H9 (cell line): ENCODE measurements around the gene TAF15. TPM values are rescaled to one million over a fixed set of nuclear protein-coding genes. Genes with fewer than 3 reads are reported as not detected.

ENCODE experiments used
- DNase-seq: peaks from one replicate; pipeline ENCODE4 v3.0.0-alpha.2; 2017
- H2AFZ ChIP-seq: one replicate; pipeline ENCODE4 v1.6.1; 2013; ENCODE audit warnings: mild to moderate bottlenecking, low read length, control low read depth, moderate library complexity
- H2AK5ac ChIP-seq: 2 replicates; pipeline ENCODE4 v1.6.1; 2013; ENCODE audit warnings: low read length, control low read depth, mixed read lengths; ENCODE audit not compliant: insufficient read length
- H2BK120ac ChIP-seq: one replicate; pipeline ENCODE4 v1.6.1; 2013; ENCODE audit warnings: low read depth, mild to moderate bottlenecking, low read length, control low read depth, inconsistent platforms; ENCODE audit not compliant: poor library complexity, severe bottlenecking
- H2BK12ac ChIP-seq: 2 replicates; pipeline ENCODE4 v1.6.1; 2013; ENCODE audit warnings: low read length, control low read depth, mixed read lengths, low read depth; ENCODE audit not compliant: insufficient read length
- H2BK15ac ChIP-seq: 2 replicates; pipeline ENCODE4 v1.6.1; 2013; ENCODE audit warnings: low read depth, low read length, control low read depth
- H2BK20ac ChIP-seq: one replicate; pipeline ENCODE4 v1.6.1; 2013; ENCODE audit warnings: low read depth, mild to moderate bottlenecking, low read length, control low read depth, inconsistent platforms; ENCODE audit not compliant: poor library complexity, severe bottlenecking
- H2BK5ac ChIP-seq: 2 replicates; pipeline ENCODE4 v1.6.1; 2013; ENCODE audit warnings: low read length, control low read depth, mixed read lengths; ENCODE audit not compliant: insufficient read length
- H3K14ac ChIP-seq: 2 replicates; pipeline ENCODE4 v1.6.1; 2013; ENCODE audit warnings: low read length, control low read depth; ENCODE audit not compliant: insufficient read depth
- H3K18ac ChIP-seq: 2 replicates; pipeline ENCODE4 v1.6.1; 2013; ENCODE audit warnings: low read depth, mild to moderate bottlenecking, mixed read lengths, low read length, control low read depth; ENCODE audit not compliant: insufficient read length
- H3K23ac ChIP-seq: 2 replicates; pipeline ENCODE4 v1.6.1; 2013; ENCODE audit warnings: low read length, control low read depth, mixed read lengths, low read depth; ENCODE audit not compliant: insufficient read length
- H3K23me2 ChIP-seq: 2 replicates; pipeline ENCODE4 v1.6.1; 2013; ENCODE audit warnings: low read depth, mild to moderate bottlenecking, mixed read lengths, low read length, control low read depth; ENCODE audit not compliant: insufficient read length, poor library complexity, severe bottlenecking
- H3K27ac ChIP-seq: 2 replicates; pipeline ENCODE4 v1.5.1; 2013; ENCODE audit warnings: low read length, control low read depth, mixed read lengths, low read depth; ENCODE audit not compliant: insufficient read length
- H3K27me3 ChIP-seq: 2 replicates; pipeline ENCODE4 v1.6.1; 2013; ENCODE audit warnings: low read length, control low read depth, inconsistent platforms; ENCODE audit not compliant: insufficient read depth
- H3K4ac ChIP-seq: 2 replicates; pipeline ENCODE4 v1.6.1; 2013; ENCODE audit warnings: low read depth, mild to moderate bottlenecking, control low read depth, inconsistent platforms, low read length, moderate library complexity
- H3K4me1 ChIP-seq: 2 replicates; pipeline ENCODE4 v1.6.1; 2013; ENCODE audit warnings: low read length, control low read depth, inconsistent platforms; ENCODE audit not compliant: insufficient read depth
- H3K4me2 ChIP-seq: 2 replicates; pipeline ENCODE4 v1.6.1; 2013; ENCODE audit warnings: low read length, control low read depth, mixed read lengths; ENCODE audit not compliant: insufficient read length, insufficient read depth
- H3K56ac ChIP-seq: 2 replicates; pipeline ENCODE4 v1.6.1; 2013; ENCODE audit warnings: low read depth, mild to moderate bottlenecking, mixed read lengths, low read length, control low read depth; ENCODE audit not compliant: insufficient read length
- H3K79me1 ChIP-seq: 2 replicates; pipeline ENCODE4 v1.6.1; 2013; ENCODE audit warnings: low read depth, mild to moderate bottlenecking, moderate library complexity, low read length, control low read depth, inconsistent platforms; ENCODE audit not compliant: insufficient read depth, poor library complexity, severe bottlenecking
- H3K79me2 ChIP-seq: 2 replicates; pipeline ENCODE4 v1.6.1; 2013; ENCODE audit warnings: low read length, control low read depth, inconsistent platforms; ENCODE audit not compliant: insufficient read depth
- H3K9ac ChIP-seq: 2 replicates; pipeline ENCODE4 v1.6.1; 2013; ENCODE audit warnings: low read length, control low read depth, mixed read lengths; ENCODE audit not compliant: insufficient read length; ENCODE audit errors: extremely low read depth
- H3K9me3 ChIP-seq: one replicate; pipeline ENCODE4 v1.6.1; 2013; ENCODE audit warnings: low read depth, low read length, inconsistent platforms; ENCODE audit not compliant: control insufficient read depth
- H3T11ph ChIP-seq: one replicate; pipeline ENCODE4 v1.6.1; 2013; ENCODE audit warnings: mild to moderate bottlenecking, low read length, control low read depth, inconsistent platforms
- H4K20me1 ChIP-seq: one replicate; pipeline ENCODE4 v1.6.1; 2013; ENCODE audit not compliant: control insufficient read depth, insufficient read length, insufficient read depth
- H4K5ac ChIP-seq: 2 replicates; pipeline ENCODE4 v1.6.1; 2013; ENCODE audit warnings: low read depth, mild to moderate bottlenecking, mixed read lengths, low read length, control low read depth; ENCODE audit not compliant: insufficient read length
- H4K8ac ChIP-seq: replicated peaks from 2 replicates; pipeline ENCODE4 v1.6.1; 2013; ENCODE audit warnings: low read length, control low read depth, mixed read lengths, low read depth; ENCODE audit not compliant: insufficient read length
- H4K91ac ChIP-seq: 2 replicates; pipeline ENCODE4 v1.6.1; 2013; ENCODE audit warnings: low read depth, mild to moderate bottlenecking, moderate library complexity, mixed read lengths, low read length, control low read depth; ENCODE audit not compliant: insufficient read length
- H3K27ac Mint-ChIP-seq, 3 experiments: 2 replicates in 2 of 3; 3 replicates in 1 of 3; pipeline ENCODE4 v1.8.0; 2020 to 2021; ENCODE audit warnings: mixed read lengths in 3 of 3, mild to moderate bottlenecking in 1 of 3, moderate library complexity in 1 of 3
- H3K27me3 Mint-ChIP-seq: 2 replicates; pipeline ENCODE4 v1.8.0; 2021; ENCODE audit warnings: low read depth, mild to moderate bottlenecking, moderate library complexity, mixed read lengths
- H3K36me3 Mint-ChIP-seq, 3 experiments: 2 replicates in 2 of 3; 3 replicates in 1 of 3; pipeline ENCODE4 v1.8.0; 2020 to 2021; ENCODE audit warnings: low read depth in 3 of 3, mixed read lengths in 3 of 3; ENCODE audit not compliant: insufficient read depth in 1 of 3
- H3K4me1 Mint-ChIP-seq, 2 experiments: 2 replicates each; pipeline ENCODE4 v1.8.0; 2020; ENCODE audit warnings: mixed read lengths in 2 of 2
- H3K4me3 Mint-ChIP-seq, 2 experiments: 2 replicates in 1 of 2; 3 replicates in 1 of 2; pipeline ENCODE4 v1.8.0; 2020 to 2021; ENCODE audit warnings: mild to moderate bottlenecking in 2 of 2, mixed read lengths in 2 of 2, moderate library complexity in 1 of 2
- H3K9me3 Mint-ChIP-seq, 2 experiments: 2 replicates in 1 of 2; 3 replicates in 1 of 2; pipeline ENCODE4 v1.8.0; 2020; ENCODE audit warnings: mild to moderate bottlenecking in 2 of 2, mixed read lengths in 2 of 2, moderate library complexity in 1 of 2
- WGBS: extraction: QIAGEN DNeasy Blood & Tissue Kit; methylation state at CpG from one replicate; pipeline ENCODE4 v1.1.7; 2013; ENCODE audit warnings: missing lambda C conversion rate, low lambda C conversion rate, mixed read lengths; ENCODE audit not compliant: insufficient read length; ENCODE audit errors: extremely low coverage; 5-methylcytosine and 5-hydroxymethylcytosine counted together
- total RNA-seq: library from RNA; stranded (reverse); gene quantifications from 2 replicates; pipeline ENCODE4 v1.2.1, GENCODE V29; 2021
- TF ChIP-seq, protein P1 (sequence below): fragments of 200-600 bp; sonication (generic); conservative IDR thresholded peaks from 3 replicates; pipeline ENCODE4 v1.8.0; 2021; ENCODE audit warnings: antibody characterized with exemption, mild to moderate bottlenecking

Gene TAF15
- total RNA-seq, 1 experiment from 2014 or later: 304 TPM

DNA sequence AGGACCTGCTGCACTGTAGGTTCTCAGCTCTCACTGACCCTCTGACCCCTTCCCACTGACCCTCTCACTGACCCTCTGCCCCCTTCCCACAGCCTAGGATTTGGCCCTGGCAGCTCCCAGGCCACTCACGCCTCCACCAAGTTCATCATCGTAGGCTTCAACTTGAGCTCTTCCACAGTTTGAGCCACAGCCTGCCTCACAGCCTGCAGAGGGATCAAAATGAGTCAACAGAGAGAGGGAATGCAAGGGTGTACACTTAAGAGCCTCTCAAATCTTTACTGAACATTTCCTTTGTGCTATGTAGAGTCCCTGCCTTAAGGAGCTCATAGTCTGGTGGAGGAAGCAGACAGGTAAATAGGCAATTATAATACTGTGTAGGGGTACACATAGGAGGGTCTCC, 47.3 kb downstream of the TAF15 start:
- no peak overlapping the region for H3K23ac ChIP-seq
- TF ChIP-seq, protein P1, sequence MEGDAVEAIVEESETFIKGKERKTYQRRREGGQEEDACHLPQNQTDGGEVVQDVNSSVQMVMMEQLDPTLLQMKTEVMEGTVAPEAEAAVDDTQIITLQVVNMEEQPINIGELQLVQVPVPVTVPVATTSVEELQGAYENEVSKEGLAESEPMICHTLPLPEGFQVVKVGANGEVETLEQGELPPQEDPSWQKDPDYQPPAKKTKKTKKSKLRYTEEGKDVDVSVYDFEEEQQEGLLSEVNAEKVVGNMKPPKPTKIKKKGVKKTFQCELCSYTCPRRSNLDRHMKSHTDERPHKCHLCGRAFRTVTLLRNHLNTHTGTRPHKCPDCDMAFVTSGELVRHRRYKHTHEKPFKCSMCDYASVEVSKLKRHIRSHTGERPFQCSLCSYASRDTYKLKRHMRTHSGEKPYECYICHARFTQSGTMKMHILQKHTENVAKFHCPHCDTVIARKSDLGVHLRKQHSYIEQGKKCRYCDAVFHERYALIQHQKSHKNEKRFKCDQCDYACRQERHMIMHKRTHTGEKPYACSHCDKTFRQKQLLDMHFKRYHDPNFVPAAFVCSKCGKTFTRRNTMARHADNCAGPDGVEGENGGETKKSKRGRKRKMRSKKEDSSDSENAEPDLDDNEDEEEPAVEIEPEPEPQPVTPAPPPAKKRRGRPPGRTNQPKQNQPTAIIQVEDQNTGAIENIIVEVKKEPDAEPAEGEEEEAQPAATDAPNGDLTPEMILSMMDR: no peak
- H3K9me3 ChIP-seq: no peaks in the 10 kb centered on the region
- no peak overlapping the region for H3K27ac ChIP-seq
- H2BK12ac ChIP-seq: no peak overlapping the region
- no peak overlapping the region for H2AK5ac ChIP-seq
- H3K18ac ChIP-seq: no peak overlapping the region
- no peak overlapping the region for H2BK5ac ChIP-seq
- no peak overlapping the region for H4K91ac ChIP-seq
- no peaks in the 10 kb centered on the region for H3K9me3 Mint-ChIP-seq
- H3K79me1 ChIP-seq: no peaks in the 10 kb centered on the region
- no peaks in the 10 kb centered on the region for H3K79me2 ChIP-seq
- peaks cover 2 to 6% (median 5%) of the 10 kb centered on the region in 3 experiments; a peak in 4 of 7 replicates for H3K36me3 Mint-ChIP-seq
- H3K56ac ChIP-seq: no peak overlapping the region
- no peak overlapping the region for H2BK20ac ChIP-seq
- H3K4me1 ChIP-seq: no peaks in the 10 kb centered on the region
- H4K20me1 ChIP-seq: no peaks in the 10 kb centered on the region
- no peak overlapping the region for H2BK15ac ChIP-seq
- WGBS: no CpG with 5 or more reads among the region's 2 CpGs
- no peak overlapping the region for H3K4me3 Mint-ChIP-seq
- no peaks in the 10 kb centered on the region for H3K23me2 ChIP-seq
- H3K14ac ChIP-seq: no peak overlapping the region
- no peak overlapping the region for H2BK120ac ChIP-seq
- DNase-seq: no peak
- H3K27me3 ChIP-seq: no peaks in the 10 kb centered on the region
- H3K27ac Mint-ChIP-seq: peak overlapping the region in 2 of 3 experiments; percentile 23 to 87; a peak in 4 of 7 replicates
- no peak overlapping the region for H4K5ac ChIP-seq
- no peak overlapping the region for H3K4me2 ChIP-seq
- H3K4ac ChIP-seq: no peak overlapping the region
- H3T11ph ChIP-seq: no peak overlapping the region
- H4K8ac ChIP-seq: no peak overlapping the region
- no peak overlapping the region for H2AFZ ChIP-seq
- no peaks in the 10 kb centered on the region for H3K27me3 Mint-ChIP-seq
- H3K4me1 Mint-ChIP-seq: peaks cover 0 to 8% of the 10 kb centered on the region in 2 experiments; a peak in 2 of 4 replicates
- no peak overlapping the region for H3K9ac ChIP-seq
